HPDE6-E6E7 (cell line): ENCODE results near the gene LMTK2.
"Not testable (repeated sequence)": the region's sequence is repeated elsewhere in the genome, so short reads cannot be mapped to it uniquely, and the experiment has no call there.

ENCODE experiments used
- DNase-seq: peaks from one replicate; pipeline ENCODE4 v3.0.0; 2011; ENCODE audit warnings: missing footprints; ENCODE audit errors: extremely low spot score

The LMTK2 gene

DNA sequence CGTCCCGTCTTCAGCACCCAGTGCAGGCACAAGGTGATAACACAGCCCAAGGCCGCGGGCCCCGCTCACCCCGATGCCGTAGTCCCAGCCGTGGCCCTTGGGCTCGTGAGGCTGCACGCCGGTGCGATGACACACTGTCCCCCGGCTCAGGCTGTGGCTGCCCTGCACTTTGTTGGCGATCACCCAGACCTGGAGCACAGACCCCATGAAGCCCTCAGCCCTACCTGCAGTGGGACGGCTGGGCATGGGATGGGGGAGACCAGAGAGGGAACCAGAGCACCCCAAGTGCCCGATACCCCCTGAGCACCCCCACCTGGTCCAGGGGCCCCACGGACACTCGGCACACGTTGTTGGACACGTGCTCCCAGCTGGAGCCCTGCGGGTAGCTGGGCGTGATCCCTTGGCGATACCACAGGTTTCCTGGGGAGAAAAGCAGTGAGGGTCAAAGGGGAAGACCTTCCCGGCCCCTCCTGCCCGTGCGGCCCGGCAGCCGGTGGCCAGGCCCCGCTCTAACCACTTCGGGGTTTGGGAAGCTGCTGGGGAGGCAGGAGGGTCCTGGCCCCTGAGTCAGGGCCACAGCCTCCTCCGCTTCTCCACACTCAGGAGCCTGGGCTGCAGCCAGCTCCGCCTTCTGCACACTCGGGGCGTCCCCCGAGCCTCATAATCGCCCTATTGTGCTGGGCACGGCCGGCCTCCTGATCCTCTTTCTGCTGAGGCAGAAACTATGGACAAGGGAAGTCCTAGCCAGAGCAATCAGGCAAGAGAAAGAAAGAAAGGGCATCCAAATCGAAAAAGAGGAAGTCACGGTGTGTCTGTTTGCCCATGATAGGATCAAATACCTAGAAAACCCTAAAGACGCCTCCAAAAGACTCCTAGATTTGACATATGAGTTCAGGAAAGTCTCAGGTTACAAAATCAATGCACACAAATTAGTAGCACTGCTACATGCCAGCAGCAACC is 111.2 kb downstream of the LMTK2 start:
- DNase-seq = no peak

DNA sequence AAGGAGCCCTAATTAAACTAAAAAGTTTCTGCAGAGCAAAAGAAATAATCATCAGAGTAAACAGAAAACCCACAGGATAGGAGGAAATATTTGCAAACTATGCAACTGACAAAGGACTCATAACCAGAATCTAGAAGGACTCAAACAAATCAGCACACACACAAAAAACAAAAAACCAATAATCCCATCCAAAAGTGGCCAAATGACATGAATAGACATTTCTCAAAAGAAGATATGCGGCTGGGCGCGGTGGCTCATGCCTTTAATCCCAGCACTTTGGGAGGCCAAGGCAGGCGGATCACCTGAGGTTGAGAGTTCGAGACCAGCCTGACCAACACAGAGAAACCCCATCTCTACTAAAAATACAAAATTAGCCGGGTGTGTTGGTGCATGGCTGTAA is 112.7 kb downstream of the LMTK2 start:
- DNase-seq = not testable (repeated sequence)

DNA sequence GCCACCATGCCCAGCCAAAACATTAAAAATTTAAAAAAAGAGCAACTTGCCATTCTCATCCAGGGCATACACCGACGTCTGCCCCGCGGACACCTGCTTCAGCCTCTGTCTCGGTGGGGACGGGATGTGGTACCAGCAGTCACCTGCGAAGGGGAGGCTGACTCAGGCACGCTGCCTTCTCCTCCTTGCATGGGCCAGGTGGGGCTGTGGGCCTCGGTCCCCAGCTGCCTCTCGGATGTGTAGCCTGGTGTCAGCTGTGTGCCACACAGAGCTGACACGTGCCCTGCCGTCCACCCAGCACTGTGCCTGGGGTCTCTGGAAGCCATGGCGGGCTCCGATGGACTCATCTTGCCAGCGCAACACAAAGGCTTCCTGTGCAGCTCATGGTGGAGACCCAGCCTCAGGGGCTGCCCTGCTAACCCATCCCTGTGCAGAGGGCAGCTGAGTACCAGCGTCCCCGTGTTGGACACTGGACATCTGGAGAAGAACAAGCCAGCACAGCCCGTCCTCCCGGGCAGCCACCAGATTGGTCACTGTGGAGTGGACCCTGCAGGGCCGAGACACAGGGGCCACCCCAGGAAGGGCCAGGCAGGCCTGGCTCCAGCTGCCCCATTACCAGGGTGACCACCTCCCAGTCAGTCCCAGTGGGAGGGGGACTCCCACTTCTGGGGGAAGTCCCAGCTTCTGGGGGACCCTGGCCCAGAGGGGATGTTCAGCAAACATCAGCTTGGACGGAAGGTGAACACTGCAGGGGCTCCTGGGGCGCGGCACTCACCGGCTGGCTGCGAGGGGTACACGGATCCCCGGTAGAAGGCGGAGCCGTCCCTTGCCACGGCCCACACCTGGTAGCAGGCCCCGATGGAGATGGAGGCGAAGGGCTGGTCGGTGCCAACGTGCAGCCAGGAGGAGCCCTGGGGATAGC is 115.2 kb downstream of the LMTK2 start:
- DNase-seq = no peak

DNA sequence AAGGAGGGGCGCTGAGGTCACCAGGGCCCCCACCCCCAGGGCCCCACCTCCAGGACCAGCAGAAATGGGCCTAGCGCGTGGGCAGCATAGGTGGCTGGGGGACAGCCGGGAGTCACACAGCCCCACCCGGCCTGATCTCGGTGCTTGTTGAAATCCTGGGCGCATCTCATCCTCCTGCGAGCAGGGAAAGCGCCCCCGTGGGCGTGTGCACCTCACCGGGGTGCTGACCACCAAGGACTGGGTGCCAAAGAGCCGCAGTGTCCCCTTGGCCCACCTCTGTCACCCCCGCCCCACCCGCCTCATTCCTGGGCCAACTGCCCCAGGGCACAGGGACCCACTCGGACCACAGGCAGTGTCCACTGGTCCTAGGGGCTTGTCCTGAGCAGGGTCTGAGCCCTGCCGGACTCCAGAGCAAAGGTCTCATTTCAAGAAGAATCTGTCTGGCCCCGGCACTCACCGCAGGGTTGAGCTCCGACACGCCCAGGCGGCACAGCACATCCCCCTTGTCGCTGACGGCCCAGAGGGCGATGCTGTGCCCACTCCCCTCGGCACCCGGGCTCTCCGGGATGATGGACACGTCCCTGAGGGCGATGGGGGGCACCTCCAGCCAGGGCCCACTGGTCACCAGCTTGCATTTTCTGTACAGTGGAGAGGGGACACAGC is 116.0 kb downstream of the LMTK2 start:
- no peak for DNase-seq

DNA sequence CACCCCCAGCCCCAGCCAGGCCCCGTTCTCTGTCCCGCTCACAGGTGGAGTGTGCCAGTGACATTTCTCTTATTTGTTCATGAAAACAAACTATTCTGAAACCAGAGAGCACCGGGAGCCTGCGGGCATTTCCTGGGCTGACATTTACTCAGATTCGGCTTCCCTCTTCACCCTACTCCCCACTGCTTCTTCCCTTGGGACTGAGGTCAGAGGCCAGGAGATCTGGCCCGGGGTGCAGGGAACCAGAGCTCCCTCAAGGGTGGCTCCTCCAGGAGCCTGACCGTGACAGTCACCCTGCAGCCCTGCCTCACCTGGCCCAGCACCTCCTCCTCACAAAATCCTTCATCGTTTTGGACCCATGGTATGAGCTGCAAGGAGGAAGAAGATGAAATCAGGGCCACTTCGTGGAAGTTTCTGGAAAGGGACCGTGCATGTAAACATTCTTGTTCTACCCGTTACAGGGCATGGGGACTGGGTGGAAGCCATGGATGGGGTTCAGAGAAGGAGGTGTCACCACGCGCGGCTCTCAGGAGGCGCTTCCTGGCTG is 116.8 kb downstream of the LMTK2 start:
- DNase-seq = no peak

DNA sequence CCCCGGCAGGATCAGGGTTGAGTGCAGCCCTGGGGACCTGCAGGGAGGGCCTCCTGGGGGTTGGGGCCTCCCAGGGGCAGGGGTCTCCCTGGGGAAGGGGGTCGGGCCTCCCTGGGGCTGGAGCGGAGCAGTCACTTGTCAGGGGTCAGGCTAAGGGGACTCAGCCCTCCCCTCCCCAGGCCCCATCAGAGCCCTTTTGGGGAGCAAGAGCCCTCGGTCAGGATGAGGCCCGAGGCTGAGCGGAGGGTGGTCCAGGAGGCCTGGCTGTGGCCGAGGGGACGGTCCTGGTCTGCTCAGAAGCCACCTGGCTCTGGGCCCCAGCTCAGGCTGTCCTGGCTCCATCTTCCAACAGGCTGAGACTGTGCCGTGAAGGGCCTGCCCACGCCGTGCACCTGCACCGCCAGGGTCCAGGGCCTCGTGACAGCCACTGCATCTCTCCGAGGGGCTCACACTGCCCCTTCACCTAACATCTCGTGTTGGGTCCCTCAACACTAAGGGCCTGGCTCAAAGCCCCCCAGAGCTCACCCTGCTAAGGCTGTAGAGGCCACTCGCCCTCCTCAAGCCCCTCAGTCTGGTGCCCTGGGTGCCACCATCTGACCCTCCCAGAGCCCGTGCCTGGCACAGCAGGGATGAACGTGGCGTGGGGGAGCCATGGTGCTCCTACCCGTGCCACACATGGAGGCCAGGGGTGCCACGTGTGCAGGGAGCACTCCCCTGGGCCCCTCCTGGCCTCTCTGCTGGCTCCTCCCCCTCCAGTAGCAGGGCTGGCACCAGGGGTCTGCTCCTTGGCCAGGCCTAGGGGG is 117.4 kb downstream of the LMTK2 start:
- no peak for DNase-seq

DNA sequence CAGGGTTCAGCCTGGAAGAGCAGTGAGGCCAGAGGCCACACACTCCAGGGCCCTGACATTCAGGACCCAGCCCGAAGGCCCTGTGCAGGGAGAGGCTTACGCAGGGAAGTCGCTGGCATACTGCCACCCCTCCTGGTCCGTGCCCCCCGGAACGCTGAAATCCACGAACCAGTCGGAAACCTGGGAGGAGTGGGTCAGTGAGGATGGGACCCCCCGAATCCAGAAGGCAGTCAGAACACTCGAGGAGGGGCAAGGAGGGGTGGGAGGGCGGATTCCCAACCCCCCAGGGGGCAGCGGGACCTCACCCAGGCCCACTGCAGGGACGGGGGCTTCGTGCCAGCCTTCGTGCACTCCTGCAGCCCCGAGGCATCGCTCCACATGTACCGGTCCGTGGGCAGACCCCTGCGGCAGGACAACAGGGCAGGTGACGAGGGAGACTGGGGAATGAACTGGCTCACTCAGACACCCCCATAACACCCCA is 118.1 kb downstream of the LMTK2 start:
- DNase-seq = no peak

DNA sequence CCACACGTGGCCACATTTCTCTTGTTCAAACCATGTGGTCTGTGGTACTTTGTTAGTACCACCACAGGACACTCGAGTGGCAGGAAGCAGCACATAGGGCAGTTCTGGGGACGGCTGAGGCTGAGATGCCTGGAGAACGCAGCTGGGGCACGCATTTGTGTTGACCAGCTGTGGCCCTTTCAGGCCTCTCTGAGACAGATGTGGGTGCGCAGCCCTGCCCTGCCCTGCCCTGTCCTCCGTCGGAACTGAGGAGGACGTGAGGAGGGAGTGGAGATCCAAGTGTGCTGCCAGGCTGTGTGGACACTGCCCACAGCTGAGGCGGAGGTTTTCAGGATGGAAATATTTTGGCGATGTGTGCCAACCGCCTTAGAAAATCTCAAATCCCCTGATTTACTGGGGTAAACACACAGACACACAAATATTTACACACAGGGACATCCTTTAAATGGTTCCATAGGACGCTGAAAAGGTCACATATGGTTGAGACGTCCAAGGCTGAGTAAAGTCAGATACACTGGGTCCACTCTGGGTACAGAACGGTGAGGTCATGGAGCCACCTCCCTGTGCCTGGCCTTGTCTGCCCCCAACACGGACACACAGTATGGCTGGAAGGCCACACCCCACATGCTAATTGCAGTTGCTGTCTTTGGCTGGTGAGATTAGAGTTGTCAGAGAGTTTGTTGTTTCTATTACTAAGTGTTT is 119.4 kb downstream of the LMTK2 start:
- no peak for DNase-seq

DNA sequence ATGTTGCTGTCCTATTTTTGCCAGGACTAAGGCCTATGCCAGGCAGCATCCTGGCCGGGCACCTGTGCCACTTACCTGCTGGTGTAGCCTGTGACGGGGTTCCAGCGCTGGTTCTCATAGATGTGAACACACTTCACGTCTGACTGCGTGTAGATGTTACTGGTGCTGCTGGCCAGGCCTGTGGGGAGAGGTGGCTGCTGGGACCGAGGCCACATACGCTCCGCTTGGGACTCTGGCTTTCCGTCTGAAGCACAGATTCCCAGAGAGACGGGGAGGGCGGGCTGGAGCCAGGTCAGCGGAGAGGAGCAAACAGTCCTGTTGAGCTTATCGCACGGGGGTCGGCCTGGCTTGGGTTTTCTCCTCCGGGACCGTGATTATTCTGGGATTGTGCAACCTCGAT is 121.3 kb downstream of the LMTK2 start:
- DNase-seq = no peak

DNA sequence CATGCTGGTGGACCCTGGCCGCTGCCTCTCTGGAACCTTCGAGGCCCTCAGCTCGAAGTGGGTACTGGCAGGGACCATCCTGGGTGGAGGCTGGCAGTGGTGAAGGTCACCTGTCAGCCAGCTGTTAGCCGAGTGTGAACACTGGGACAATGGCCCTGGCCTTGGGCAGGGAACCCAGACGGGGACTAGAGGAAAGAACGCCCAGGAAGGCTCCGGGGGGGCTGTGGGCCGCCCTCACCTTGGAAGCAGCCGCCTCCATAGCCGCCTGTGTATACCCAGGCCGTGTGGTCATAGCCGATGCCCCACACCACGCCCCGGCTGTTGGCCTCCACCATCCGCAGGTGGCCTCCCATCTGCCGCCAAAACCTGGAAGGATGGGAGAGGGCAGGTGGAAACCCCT is 122.1 kb downstream of the LMTK2 start:
- DNase-seq = no peak

DNA sequence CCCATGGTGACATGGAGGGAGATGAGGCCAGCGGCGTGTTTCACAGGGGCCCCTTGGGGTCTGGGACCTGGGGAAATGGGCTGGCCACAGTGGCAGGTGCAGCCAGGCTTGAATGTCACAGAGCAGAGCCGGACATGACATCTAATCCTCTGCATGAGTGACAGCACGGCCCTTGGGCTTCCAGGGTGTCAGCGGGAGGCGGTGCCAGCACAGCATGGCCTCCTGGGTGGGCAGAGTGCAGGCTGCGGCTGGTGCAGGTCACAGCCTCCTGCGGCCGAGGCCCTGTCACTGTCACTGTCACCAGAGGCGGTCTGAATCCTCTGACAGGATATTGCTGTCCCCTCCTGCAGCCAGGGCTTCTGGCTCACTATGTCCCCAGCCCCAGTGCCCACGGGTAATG is 122.8 kb downstream of the LMTK2 start:
- no peak for DNase-seq

DNA sequence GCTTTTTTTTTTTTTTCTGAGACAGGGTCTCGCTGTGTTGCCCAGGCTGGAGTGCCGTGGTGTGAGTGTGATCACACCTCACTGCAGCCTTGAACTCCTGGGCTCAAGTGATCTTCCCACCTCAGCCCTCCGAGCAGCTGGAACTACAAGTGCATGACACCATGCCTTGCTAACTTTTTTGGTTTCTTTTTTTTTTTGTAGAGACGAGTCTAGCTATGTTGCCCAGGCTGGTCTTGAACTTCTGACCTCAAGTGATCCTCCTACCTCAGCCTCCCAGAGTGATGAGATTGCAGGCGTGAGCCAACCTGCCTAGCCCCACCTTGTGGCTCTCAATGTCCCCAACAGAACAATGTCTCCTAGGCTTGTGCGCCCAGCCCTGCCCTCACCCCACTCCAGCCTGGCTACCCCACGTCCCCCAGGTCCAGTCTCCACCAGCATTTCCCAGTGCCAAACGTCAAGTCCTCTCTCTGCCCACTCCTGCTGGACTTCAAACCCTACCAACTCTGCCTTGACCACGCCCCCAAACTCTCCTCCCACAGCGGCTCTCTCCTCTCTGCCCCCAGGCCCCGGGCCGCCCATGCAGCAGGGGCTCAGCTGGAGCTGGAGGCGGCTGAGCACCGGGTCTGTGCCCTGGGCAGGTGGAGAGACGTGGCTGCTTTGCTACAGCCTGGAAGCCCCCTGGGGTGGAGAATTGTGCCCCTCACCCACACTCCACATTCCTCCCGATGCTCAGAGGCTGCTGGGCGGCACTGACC is 123.5 kb downstream of the LMTK2 start:
- DNase-seq = no peak

DNA sequence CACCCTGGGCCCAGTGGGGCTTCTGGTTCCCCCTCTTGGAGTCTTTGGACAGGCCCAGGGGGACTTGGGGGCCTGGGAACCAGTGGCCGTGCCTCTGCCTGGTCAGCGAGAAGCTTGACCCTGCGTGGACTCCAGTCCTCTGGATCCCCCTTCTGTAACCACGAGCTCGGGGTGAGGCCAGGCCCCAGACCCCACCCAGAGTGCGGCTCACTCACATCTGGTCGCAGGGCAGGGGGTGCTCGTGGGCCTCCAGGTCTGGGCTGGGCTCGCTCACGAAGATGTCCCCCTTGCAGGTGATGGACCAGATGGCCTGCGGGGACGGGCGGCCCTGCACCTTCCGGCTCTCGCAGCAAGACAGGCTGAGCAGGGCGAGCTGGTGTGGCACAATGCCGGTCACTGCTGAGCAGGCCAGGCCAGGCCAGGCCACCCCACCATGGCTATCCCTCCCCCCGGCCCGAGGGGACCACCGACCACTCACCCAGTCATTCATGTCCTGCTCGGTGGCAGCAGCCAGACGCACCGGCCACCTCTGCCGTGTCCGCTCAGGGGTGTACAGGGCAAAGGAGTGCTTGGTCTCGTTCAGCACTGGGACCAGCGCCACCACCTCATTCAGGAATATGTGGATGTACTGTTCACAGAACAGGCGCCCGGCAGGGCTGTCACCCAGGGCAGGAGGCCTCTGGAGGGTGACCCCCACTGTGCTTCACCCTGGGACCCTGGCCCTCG is 124.2 kb downstream of the LMTK2 start:
- no peak for DNase-seq

DNA sequence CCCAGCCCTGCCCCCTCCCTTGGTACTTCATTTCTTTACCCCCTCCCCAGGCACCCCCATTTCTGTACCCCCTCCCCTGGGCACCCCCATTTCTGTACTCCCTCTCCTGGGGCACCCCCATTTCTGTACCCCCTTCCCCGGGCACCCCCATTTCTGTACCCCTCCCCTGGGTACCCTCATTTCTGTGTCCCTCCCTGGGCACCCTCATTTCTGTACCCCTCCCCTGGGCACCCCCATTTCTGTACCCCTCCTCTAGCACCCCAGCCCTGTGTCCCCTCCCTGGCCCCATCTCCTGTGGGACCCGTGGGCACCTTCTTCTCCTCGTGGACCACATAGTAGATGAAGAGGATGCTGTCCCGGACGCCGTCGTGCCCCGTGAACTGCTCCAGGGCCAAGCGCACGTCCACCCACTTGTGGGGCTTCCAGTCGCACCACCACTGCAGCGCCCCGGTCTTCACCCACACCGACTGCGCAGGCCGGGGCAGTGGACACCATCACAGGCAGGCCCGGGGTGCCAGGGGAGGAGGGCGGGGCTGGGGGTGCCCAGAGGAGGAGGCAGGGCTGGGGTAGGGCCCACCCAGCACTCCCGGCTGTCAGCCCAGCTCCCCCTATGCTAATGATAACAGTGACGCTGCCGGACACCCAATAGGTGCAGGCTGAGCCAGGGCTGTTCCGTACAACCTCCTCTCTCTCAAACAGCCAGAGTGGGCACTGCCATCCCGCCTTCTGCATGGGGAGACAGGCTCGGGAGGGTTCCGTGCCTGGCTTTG is 125.0 kb downstream of the LMTK2 start:
- no peak for DNase-seq

DNA sequence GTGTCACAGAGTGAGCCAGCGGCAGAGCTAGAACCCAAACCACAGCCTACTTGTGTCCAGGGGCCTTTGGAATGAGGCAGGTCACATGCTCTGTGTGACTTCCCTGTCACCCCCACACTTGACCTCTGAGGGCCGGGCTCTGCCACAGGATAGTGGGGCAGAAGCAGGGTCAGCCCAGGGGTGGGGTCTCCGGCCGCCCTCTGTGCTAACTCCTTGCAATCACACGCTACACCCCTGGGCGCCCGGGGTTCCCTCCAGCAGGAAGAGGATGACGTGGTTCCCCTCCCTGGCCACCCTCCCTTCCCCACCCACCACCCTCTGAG is 125.6 kb downstream of the LMTK2 start:
- no peak for DNase-seq

DNA sequence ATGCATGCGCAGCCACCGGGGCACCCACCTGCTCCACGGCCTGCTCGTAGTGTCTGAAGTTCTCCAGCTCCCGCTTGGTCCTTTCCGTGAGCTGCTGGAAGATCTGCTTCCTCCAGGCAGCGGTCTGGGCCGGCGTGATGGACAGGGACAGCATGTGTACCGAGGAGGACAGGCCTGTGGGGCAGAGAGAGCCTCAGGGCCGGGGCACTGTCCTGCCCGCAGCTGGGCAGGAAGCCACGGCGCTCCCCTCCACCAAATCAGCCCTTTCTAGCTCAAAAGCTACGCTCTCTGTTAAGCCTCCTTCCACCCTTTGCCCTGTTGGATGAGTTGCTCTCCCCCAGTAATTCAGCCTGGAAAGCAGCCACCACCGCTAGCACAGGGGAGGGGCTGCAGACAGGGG is 126.1 kb downstream of the LMTK2 start:
- no peak for DNase-seq

DNA sequence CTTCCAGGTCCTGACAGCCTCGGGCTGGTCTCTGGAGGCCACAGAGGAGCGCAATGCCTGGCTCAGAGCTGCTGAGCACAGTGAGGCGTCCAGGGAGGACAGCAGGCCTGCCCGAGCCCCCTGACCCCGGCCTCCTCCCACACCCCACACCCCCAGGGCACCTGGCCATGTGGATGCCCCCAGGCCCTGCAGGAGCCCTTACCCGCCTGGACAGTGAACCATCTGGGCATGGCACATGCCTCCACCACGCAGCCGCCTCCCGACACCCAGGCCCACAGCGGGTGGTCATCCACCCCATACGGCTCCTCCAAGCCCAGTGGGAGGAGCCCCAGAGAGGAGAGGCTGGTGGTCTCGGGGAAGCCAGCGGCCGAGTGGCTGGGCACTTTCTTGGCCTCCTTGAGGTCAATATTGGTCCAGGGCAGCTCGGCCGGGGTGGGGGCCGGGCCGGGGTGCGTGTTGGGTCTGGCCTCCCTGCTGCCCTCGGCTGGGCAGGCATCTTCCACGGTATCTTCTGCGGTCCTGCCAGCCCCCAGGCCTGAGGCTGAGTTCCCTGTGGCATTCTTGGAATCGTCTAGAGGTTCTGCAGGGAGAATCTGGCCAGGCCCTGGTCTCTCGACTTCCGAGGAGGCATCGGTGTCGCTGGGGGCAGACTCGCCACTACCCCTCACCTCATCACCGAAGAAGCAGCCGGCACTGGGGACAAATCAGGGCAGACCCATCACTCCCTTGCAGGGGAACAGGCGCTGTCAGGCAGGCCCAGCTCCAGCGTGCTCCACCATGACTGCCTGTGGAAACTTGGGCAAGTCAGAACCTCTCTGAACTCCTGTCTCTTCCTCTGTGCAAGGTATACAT is 126.8 kb downstream of the LMTK2 start:
- no peak for DNase-seq
